Right cardiac atrium (tissue), 5 donors: ENCODE results near the gene WFDC9. TPM values are rescaled to one million over a fixed set of nuclear protein-coding genes. Genes with fewer than 3 reads are reported as not detected.
"Not testable (repeated sequence)": the region's sequence is repeated elsewhere in the genome, so short reads cannot be mapped to it uniquely, and the experiment has no call there.

ENCODE experiments used
- ATAC-seq, 2 donors: fragments of 200-7000 bp; cut with Tn5 transposase; one replicate each; pipeline versions ENCODE4 v1.8.0 to v1.9.1; 2020; ENCODE audit warnings: moderate library complexity in 2 of 2, mild to moderate bottlenecking in 1 of 2
- DNase-seq, 3 donors: peaks; one replicate each; pipeline ENCODE4 v3.0.0-alpha.2; 2020
- H3K27ac ChIP-seq: one replicate; pipeline ENCODE4 v1.5.1; 2013; ENCODE audit warnings: mild to moderate bottlenecking, low read length, control low read depth, moderate library complexity
- H3K27me3 ChIP-seq: one replicate; pipeline ENCODE4 v1.6.1; 2013; ENCODE audit not compliant: control insufficient read depth, insufficient read depth
- H3K4me1 ChIP-seq: one replicate; pipeline ENCODE4 v1.6.1; 2013; ENCODE audit warnings: low read length; ENCODE audit not compliant: control insufficient read depth, insufficient read depth
- H3K4me3 ChIP-seq: one replicate; pipeline ENCODE4 v1.5.1; 2013; ENCODE audit warnings: low read length, control low read depth
- H3K9me3 ChIP-seq: one replicate; pipeline ENCODE4 v1.6.1; 2013; ENCODE audit warnings: low read length; ENCODE audit not compliant: control insufficient read depth
- WGBS: extraction: QIAGEN DNeasy Blood & Tissue Kit; methylation state at CpG from one replicate; pipeline ENCODE4 v1.1.7; 2013; 5-methylcytosine and 5-hydroxymethylcytosine counted together
- intact Hi-C, 4 donors: fragments of 100-400 bp; cut with DNase I; formaldehyde crosslinking; loops; one replicate each; pipeline versions ENCODE4 v1.11.0 to v1.14.0; 2022 to 2023
- polyA plus RNA-seq: library from polyadenylated mRNA; stranded (reverse); fragments of 200-250 nt; gene quantifications from one replicate; pipeline ENCODE4 v1.2.3, GENCODE V29; 2013
- total RNA-seq, 4 donors: library from RNA; stranded (reverse); fragmentation: NEBNext Ultra II Directional; extraction: Animal tissue kit (Norgen Biotek cat#: 25700); gene quantifications; one replicate each; pipeline ENCODE4 v1.2.1, GENCODE V29; 2021
- donor health status: healthy with polysubstance abuse.
- donor health status: DM: no; HTN: yes; CAD: no.
- donor health status: DM: no; HTN: no; CAD: no.
- donor health status: DM: no; HTN: yes; CAD: no; lungs with severe emphysema.
- donor health status: DM: yes; HTN: yes; CAD: no.

WFDC9 gene
- total and polyA plus RNA-seq, 5 donors = not detected

- no peak overlapping the region for H3K27ac ChIP-seq
- intact Hi-C loops = no loop called here
- ATAC-seq = no peak
- no peaks in the 10 kb centered on the region for H3K4me1 ChIP-seq
- no peaks in the 10 kb centered on the region for H3K9me3 ChIP-seq
- WGBS = 56% methylated on average over 5 of the region's 5 CpGs
- no peak overlapping the region for H3K4me3 ChIP-seq
- H3K27me3 ChIP-seq = no peaks in the 10 kb centered on the region
- DNase-seq = no peak
Observed at GRCh38 chr20:45592574-45593189, 38.4 kb downstream of the WFDC9 start.

- 15% methylated on average over 1 of the region's 1 CpG for WGBS
Observed at GRCh38 chr20:45589725-45590124, 41.4 kb downstream of the WFDC9 start.

GRCh38 chr20:45588800-45589199 lies 42.3 kb downstream of the WFDC9 start:
- no peaks in the 10 kb centered on the region for H3K9me3 ChIP-seq
- no peaks in the 10 kb centered on the region for H3K4me1 ChIP-seq
- H3K4me3 ChIP-seq = no peak overlapping the region
- H3K27me3 ChIP-seq = no peaks in the 10 kb centered on the region
- ATAC-seq (no peak), DNase-seq (no peak)
- intact Hi-C loops = no loop called here
- H3K27ac ChIP-seq = no peak overlapping the region
- WGBS = 63% methylated on average over 2 of the region's 2 CpGs

More at GRCh38 chr20:45589725-45590124, 41.4 kb downstream of the WFDC9 start:
- H3K4me3 ChIP-seq = no peak overlapping the region
- no peaks in the 10 kb centered on the region for H3K9me3 ChIP-seq
- H3K27me3 ChIP-seq = no peaks in the 10 kb centered on the region
- no peak overlapping the region for H3K27ac ChIP-seq
- H3K4me1 ChIP-seq = no peaks in the 10 kb centered on the region
- ATAC-seq (no peak), DNase-seq (no peak)
- intact Hi-C loops = no loop called here

DNA sequence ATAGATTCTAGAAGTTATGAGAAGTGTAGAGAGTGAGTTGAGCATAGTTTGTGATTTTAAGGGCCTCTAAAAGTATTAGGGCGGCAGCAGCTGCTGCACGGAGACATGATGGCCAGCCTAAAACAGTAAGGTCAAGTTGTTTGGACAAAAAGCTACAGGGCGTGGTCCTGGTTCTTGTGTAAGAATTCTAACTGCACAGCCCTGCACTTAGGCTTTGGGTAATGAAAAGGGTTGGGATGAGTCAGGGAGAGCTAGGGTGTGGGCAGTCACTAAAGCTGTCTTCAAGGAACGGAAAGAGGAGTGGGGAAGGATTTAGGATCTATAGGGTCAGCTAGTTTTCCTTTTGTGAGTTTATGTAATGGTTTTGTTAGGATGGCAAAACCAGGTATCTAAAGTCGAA lies 45.1 kb downstream of the WFDC9 start:
- WGBS = 83% methylated on average over 5 of the region's 5 CpGs
- H3K9me3 ChIP-seq, H3K27me3 ChIP-seq, DNase-seq, H3K27ac ChIP-seq, ATAC-seq, H3K4me3 ChIP-seq, H3K4me1 ChIP-seq, intact Hi-C loops: not testable (repeated sequence)

- H3K27ac ChIP-seq, H3K9me3 ChIP-seq, DNase-seq, H3K4me3 ChIP-seq, H3K27me3 ChIP-seq, intact Hi-C loops, ATAC-seq, H3K4me1 ChIP-seq: not testable (repeated sequence)
- WGBS = 68% methylated on average over 5 of the region's 5 CpGs
Observed at GRCh38 chr20:45584294-45584693, 46.8 kb downstream of the WFDC9 start.

DNA sequence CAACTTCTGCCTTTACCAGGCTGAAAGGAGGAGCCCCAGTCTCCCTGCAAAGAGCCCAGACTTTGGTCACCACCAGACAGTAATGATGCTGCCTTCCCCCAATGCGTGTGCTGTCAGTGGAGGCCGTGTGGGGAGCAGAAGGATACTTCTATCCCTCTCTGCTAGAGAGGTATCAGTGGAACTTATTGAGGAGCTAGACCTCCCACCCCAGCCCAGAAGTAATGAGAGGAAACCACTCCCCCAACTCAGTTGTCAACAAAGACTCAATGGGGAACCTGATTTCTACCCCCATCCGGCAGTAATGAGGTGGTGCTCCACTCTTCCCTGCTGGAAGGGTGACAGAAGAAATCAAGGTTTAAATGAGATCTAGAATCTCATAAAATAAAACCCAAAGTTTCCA lies 47.6 kb downstream of the WFDC9 start:
- DNase-seq (no peak), ATAC-seq (no peak)
- Histone ChIP-seq H3K27me3 (no peaks in the 10 kb centered on the region), H3K27ac (no peak overlapping the region), H3K4me3 (no peak overlapping the region), H3K9me3 (no peaks in the 10 kb centered on the region), H3K4me1 (no peaks in the 10 kb centered on the region)
- WGBS = 50% methylated on average over 3 of the region's 3 CpGs
- intact Hi-C loops = no loop called here

- Histone ChIP-seq H3K4me1 (no peaks in the 10 kb centered on the region), H3K27ac (no peak overlapping the region), H3K4me3 (no peak overlapping the region), H3K27me3 (no peaks in the 10 kb centered on the region), H3K9me3 (no peaks in the 10 kb centered on the region)
- ATAC-seq (no peak), DNase-seq (no peak)
- intact Hi-C loops = no loop called here
Observed at GRCh38 chr20:45581702-45582101, 49.4 kb downstream of the WFDC9 start.

DNA sequence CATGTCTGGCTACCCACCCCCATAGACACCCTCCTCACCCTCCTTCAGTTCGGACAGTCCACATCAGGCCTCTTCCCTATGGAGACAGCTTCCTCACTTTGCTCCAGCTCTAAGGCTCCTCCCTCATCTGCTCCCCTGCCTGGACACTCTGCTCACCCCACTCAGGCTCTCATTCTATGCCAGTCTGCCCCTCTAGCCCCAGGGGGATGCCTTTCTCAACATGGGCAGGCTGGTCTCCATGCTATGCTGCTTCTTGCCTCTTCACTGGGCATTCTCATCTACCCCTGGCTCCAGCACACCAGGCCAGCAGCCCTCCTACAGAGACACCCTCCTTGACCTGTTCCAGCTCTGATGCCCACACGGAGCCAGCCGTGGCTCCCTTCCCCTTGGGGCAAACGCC lies 51.9 kb downstream of the WFDC9 start, which contains the start of gene WFDC8:
Gene WFDC8, minus strand, starts transcription at position 101 of the 400 bp plus-strand sequence. Its CDS starts 37 bp downstream, at position 64.
- H3K9me3 ChIP-seq = no peaks in the 10 kb centered on the region
- intact Hi-C loops = no loop called here
- DNase-seq = no peak
- H3K4me1 ChIP-seq = no peaks in the 10 kb centered on the region
- H3K27me3 ChIP-seq = no peaks in the 10 kb centered on the region
- no peak within 1 kb of the TSS for H3K4me3 ChIP-seq
- H3K27ac ChIP-seq = no peak within 1 kb of the TSS
- no peak for ATAC-seq
- 59% methylated on average over 4 of the region's 4 CpGs for WGBS

DNA sequence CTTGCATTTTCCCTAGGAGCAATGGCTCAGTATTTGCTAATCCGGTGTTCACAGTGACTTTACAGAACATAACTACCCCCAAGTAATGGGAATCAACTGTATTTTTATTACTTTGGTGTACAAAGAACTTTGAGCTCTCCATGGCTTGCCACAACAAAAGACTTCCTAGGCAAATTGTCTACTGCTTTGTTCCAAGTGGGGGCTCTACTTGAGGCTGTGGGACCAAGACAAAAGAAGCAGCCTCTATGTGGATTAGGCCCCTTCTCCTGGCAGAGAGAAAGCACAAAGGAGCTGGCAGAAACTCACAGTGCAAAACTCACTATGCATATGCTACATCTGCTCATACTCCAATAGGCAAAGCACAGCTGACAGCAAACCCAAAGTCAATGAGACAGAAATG lies 52.9 kb downstream of the WFDC9 start:
- Histone ChIP-seq H3K4me1 (no peaks in the 10 kb centered on the region), H3K4me3 (no peak overlapping the region), H3K27me3 (no peaks in the 10 kb centered on the region), H3K27ac (no peak overlapping the region), H3K9me3 (no peaks in the 10 kb centered on the region)
- 88% methylated on average over 1 of the region's 1 CpG for WGBS
- intact Hi-C loops = no loop called here
- no peak for DNase-seq
- ATAC-seq = no peak

DNA sequence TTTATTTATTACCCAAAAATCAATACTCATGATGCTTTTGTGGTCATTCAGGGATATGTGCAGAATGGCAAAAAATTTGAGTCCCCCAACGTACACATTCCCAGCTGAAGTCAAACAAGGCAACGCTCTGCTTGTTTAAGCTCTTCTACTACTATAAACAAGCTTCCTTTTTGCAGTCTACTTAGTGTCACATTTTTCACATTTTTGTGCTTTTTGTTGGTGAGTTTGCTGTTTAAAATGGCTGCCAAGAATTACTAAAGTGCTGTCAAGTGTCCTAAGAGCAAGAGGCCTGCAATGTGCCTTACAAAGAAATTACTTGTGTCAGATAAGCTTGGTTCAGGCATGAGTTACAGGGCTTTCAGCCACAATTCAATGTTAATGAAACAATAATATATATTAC lies 54.1 kb downstream of the WFDC9 start:
- no peak overlapping the region for H3K27ac ChIP-seq
- ATAC-seq (no peak), DNase-seq (no peak)
- H3K4me3 ChIP-seq = no peak overlapping the region
- intact Hi-C loops = no loop called here
- H3K4me1 ChIP-seq = no peaks in the 10 kb centered on the region
- no peaks in the 10 kb centered on the region for H3K9me3 ChIP-seq
- 42% methylated on average over 2 of the region's 2 CpGs for WGBS
- H3K27me3 ChIP-seq = no peaks in the 10 kb centered on the region

GRCh38 chr20:45575931-45576330 lies 55.2 kb downstream of the WFDC9 start:
- no peaks in the 10 kb centered on the region for H3K27me3 ChIP-seq
- ATAC-seq = no peak
- no peaks in the 10 kb centered on the region for H3K4me1 ChIP-seq
- H3K27ac ChIP-seq = no peak overlapping the region
- intact Hi-C loops = no loop called here
- no peak overlapping the region for H3K4me3 ChIP-seq
- DNase-seq = no peak
- 81% methylated on average over 3 of the region's 3 CpGs for WGBS
- H3K9me3 ChIP-seq = no peaks in the 10 kb centered on the region

GRCh38 chr20:45569650-45570049 lies 61.4 kb downstream of the WFDC9 start:
- ATAC-seq, DNase-seq, H3K4me1 ChIP-seq, H3K4me3 ChIP-seq, intact Hi-C loops, H3K27ac ChIP-seq, H3K27me3 ChIP-seq, H3K9me3 ChIP-seq: not testable (repeated sequence)
- WGBS = 73% methylated on average over 1 of the region's 1 CpG
